Common myeloid progenitor, CD34-positive (primary cell): ENCODE measurements around the gene CACNA2D3.

Experiments
- CTCF ChIA-PET: fragments of 350-600 bp; sonication (Branson Sonifier 250); formaldehyde crosslinking; loops from one replicate; lab custom pipeline; 2021; ENCODE audit warnings: antibody characterized with exemption; lab: Charles Lee
- POLR2A ChIA-PET: fragments of 350-600 bp; sonication (Branson Sonifier 250); formaldehyde crosslinking; loops from one replicate; lab custom pipeline; 2021; ENCODE audit warnings: antibody characterized with exemption; lab: Charles Lee
- DNase-seq, 3 donors: peaks; one replicate each; pipeline versions ENCODE4 v3.0.0 to v3.0.0-alpha.2; 2013
- H3K27ac ChIP-seq, 2 experiments: 1 replicate in 1 of 2; 2 replicates in 1 of 2; pipeline ENCODE4 v1.7.0; 2013; ENCODE audit warnings: inconsistent platforms in 2 of 2, low read length in 2 of 2, mild to moderate bottlenecking in 2 of 2, low read depth in 1 of 2, moderate library complexity in 1 of 2; ENCODE audit not compliant: severe bottlenecking in 2 of 2, insufficient read depth in 1 of 2, poor library complexity in 1 of 2
- H3K27me3 ChIP-seq, 5 experiments: replicated peaks in 2 of 5; 1 replicate in 3 of 5; 2 replicates in 2 of 5; pipeline versions ENCODE4 v1.6.1 to v1.7.0; 2013; ENCODE audit warnings: low read length in 4 of 5, mild to moderate bottlenecking in 2 of 5, moderate library complexity in 2 of 5, inconsistent platforms in 1 of 5; ENCODE audit not compliant: insufficient read depth in 5 of 5, control insufficient read depth in 4 of 5
- H3K36me3 ChIP-seq, 4 experiments: 1 replicate in 2 of 4; 2 replicates in 2 of 4; pipeline versions ENCODE4 v1.6.1 to v1.7.0; 2013; ENCODE audit warnings: low read length in 3 of 4, control low read depth in 1 of 4, mild to moderate bottlenecking in 1 of 4; ENCODE audit not compliant: control insufficient read depth in 4 of 4, insufficient read depth in 4 of 4
- H3K4me1 ChIP-seq, 4 experiments: 1 replicate in 3 of 4; 2 replicates in 1 of 4; pipeline versions ENCODE4 v1.6.1 to v1.7.1; 2013; ENCODE audit warnings: low read length in 3 of 4, mild to moderate bottlenecking in 3 of 4, control low read depth in 1 of 4, inconsistent platforms in 1 of 4, moderate library complexity in 1 of 4; ENCODE audit not compliant: control insufficient read depth in 4 of 4, insufficient read depth in 4 of 4; ENCODE audit errors: control extremely low read depth in 1 of 4
- H3K4me3 ChIP-seq, 7 experiments: 1 replicate in 4 of 7; 2 replicates in 3 of 7; pipeline versions ENCODE4 v1.5.1 to v1.7.0; 2013; ENCODE audit warnings: mild to moderate bottlenecking in 7 of 7, low read length in 6 of 7, moderate library complexity in 6 of 7, inconsistent platforms in 2 of 7, low read depth in 2 of 7, control low read depth in 1 of 7; ENCODE audit not compliant: insufficient read depth in 4 of 7, control insufficient read depth in 1 of 7; ENCODE audit errors: extremely low read depth in 1 of 7
- H3K9me3 ChIP-seq, 5 experiments: 1 replicate in 4 of 5; 2 replicates in 1 of 5; pipeline versions ENCODE4 v1.6.1 to v1.7.1; 2013; ENCODE audit warnings: low read length in 4 of 5, mild to moderate bottlenecking in 2 of 5, inconsistent platforms in 1 of 5, low read depth in 1 of 5, moderate library complexity in 1 of 5; ENCODE audit not compliant: control insufficient read depth in 4 of 5, insufficient read depth in 2 of 5; ENCODE audit errors: control extremely low read depth in 1 of 5
- WGBS: methylation state at CpG from one replicate; pipeline ENCODE4 v1.1.5; 2013; ENCODE audit not compliant: insufficient coverage; 5-methylcytosine and 5-hydroxymethylcytosine counted together

The CACNA2D3 gene

DNA sequence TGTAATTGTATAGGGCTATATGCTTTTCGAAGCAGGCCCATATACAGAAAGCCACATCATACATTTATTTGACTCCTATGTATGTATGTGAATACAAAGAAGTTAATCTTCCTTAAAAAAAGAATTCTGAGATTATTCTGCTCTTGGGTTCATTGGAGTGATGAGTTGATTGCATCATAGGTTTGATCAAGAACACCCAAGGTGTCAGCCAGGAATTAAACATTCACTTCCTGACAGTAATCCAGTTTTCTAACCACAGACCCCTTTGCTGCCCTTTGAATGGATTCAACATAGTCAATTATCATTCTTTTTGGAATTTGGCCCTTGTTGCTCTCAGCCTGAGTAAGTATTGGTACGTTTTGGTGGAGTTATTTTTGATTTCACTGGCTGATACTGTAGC is 225.6 kb downstream of the CACNA2D3 start:
- no peak overlapping the region for H3K4me3 ChIP-seq
- H3K27me3 ChIP-seq, result peaks cover 0 to 3% (median 0%) of the 10 kb centered on the region in 5 experiments
- no peaks in the 10 kb centered on the region for H3K36me3 ChIP-seq
- H3K4me1 ChIP-seq, result peaks cover 0 to 15% (median 7%) of the 10 kb centered on the region in 4 experiments
- POLR2A ChIA-PET, result no interaction called here
- H3K27ac ChIP-seq, result no peak overlapping the region
- CTCF ChIA-PET, result no interaction called here
- no peaks in the 10 kb centered on the region for H3K9me3 ChIP-seq
- DNase-seq, result no peak
- no CpG with 5 or more reads among the region's 2 CpGs for WGBS

DNA sequence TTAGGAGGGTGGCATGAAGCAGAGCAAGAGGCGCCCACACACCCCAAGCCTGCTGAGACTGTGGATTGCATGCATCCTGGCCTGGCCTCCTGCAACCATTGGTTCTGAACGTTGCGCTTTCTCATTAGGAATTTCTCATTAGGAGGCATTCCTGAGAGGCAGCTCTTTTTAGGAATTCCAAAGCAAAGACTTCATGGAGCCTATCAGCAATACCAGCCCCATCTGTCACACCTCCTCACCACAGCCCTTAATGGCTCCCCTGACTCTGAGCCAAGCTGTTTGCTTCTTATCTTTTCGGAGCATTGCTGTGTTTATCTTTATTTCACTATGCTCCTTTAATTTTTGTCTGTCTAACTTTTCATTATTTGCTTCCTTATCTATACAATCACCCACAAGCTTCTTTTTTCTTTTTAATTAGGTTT is 226.9 kb downstream of the CACNA2D3 start:
- Histone ChIP-seq H3K27me3 (peaks cover 0 to 3% (median 0%) of the 10 kb centered on the region in 5 experiments), H3K4me3 (no peak overlapping the region), H3K27ac (no peak overlapping the region), H3K36me3 (no peaks in the 10 kb centered on the region), H3K4me1 (peaks cover 0 to 8% (median 2%) of the 10 kb centered on the region in 4 experiments), H3K9me3 (no peaks in the 10 kb centered on the region)
- POLR2A ChIA-PET, result no interaction called here
- WGBS, result 69% methylated on average over 4 of the region's 4 CpGs
- CTCF ChIA-PET, result no interaction called here
- DNase-seq, result peak in 2 of 3 donors; percentile 39 to 57

DNA sequence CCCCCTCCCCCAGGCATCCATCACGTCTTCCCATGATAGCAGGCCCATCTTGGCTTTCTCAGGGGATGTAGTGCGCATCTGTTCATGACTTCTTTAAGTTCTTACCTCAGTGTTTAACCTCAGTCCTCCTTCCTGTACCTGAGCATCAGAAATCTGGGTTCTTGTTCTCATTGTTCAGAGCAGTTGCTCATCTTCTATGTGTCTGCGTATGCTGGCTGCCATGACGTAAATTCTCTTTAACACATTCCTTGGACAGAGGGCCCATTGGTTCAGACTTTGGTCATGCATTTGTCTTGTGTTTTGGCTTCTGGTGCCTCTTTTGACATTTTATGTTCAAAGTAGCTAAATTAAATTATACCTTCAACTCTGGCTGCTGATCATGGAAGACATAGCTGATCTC is 227.3 kb downstream of the CACNA2D3 start:
- POLR2A ChIA-PET, result no interaction called here
- no peaks in the 10 kb centered on the region for H3K36me3 ChIP-seq
- no peaks in the 10 kb centered on the region for H3K9me3 ChIP-seq
- H3K4me1 ChIP-seq, result peaks cover 0 to 8% (median 2%) of the 10 kb centered on the region in 4 experiments
- peaks cover 0 to 3% (median 0%) of the 10 kb centered on the region in 5 experiments for H3K27me3 ChIP-seq
- no peak overlapping the region for H3K27ac ChIP-seq
- 63% methylated on average over 3 of the region's 4 CpGs for WGBS
- no peak overlapping the region for H3K4me3 ChIP-seq
- CTCF ChIA-PET, result no interaction called here
- DNase-seq, result no peak

DNA sequence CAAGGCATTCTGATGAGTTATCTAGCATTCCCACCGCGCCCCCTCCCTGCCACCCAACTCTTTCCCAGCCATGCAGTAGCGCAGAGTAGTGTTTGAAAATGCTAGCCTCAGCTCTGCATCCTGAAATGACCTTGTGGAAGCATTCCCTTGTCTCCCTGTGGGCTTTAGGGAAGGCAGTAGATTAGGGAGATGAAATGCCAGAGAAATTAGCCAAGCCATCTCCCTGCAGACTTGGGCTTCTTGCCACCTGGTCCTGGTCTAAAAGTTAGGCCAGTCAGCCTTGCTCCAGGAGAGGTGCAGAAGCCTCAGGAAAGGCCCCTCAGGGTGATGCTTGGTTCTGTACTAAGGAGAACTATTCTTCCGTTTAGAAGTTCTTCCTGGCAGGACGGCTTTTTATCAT is 231.2 kb downstream of the CACNA2D3 start:
- DNase-seq, result no peak
- CTCF ChIA-PET, result interaction anchor here (0.6 to 1.7 kb wide), 4 partner anchors 11 to 185 kb away, joined by 3 to 4 read pairs (median 3); no protein-coding TSS in a partner anchor
- Histone ChIP-seq H3K4me1 (peaks cover 0 to 26% (median 2%) of the 10 kb centered on the region in 4 experiments), H3K36me3 (no peaks in the 10 kb centered on the region), H3K4me3 (no peak overlapping the region), H3K27ac (no peak overlapping the region), H3K9me3 (no peaks in the 10 kb centered on the region), H3K27me3 (no peaks in the 10 kb centered on the region)
- WGBS, result 100% methylated on average over 3 of the region's 5 CpGs
- POLR2A ChIA-PET, result no interaction called here

DNA sequence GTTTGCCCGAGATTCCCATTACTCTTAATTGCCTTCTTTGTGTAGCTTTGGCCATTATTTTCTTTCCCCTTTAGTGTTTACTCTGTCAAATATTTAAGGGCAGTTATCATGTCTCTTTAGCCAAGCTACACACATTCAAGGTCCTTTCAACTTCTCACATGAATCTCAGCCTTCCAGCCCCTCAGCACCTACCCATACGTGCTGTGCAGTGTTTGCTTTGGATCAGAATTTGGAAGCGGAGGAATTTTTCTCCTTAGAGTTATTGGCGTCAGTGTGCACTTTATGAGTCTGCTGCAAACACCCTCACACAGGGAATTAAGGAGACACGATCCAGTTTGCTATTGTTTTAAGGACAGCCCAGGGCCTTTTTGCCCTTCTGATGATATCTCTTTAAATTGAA is 231.6 kb downstream of the CACNA2D3 start:
- 97% methylated on average over 3 of the region's 5 CpGs for WGBS
- Histone ChIP-seq H3K36me3 (no peaks in the 10 kb centered on the region), H3K4me1 (peaks cover 0 to 26% (median 2%) of the 10 kb centered on the region in 4 experiments), H3K9me3 (no peaks in the 10 kb centered on the region), H3K4me3 (no peak overlapping the region), H3K27ac (no peak overlapping the region), H3K27me3 (no peaks in the 10 kb centered on the region)
- POLR2A ChIA-PET, result no interaction called here
- CTCF ChIA-PET, result interaction anchor here (1.4 to 1.7 kb wide), 2 partner anchors 12 to 20 kb away, joined by 3 to 4 read pairs; no protein-coding TSS in a partner anchor
- DNase-seq, result no peak

DNA sequence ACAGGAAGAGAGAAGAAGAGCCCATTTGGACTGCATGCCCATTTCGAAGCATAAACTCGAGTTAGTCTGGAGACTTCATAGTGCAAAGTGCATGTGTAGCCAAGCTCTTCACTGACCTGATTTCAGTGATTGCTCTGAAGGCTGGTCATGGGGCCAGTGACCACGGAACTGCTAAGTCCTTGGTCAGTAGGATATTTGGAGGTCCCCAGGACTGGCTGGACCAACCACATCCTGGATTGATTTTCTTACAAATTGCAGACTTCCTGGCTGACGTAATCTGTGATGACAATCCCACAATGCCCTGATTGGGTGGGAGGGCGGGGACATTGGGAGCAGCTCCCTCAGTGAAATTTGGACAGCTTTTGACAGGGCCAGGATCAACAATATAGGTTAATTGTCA is 233.4 kb downstream of the CACNA2D3 start:
- CTCF ChIA-PET, result no interaction called here
- WGBS, result 94% methylated on average over 4 of the region's 5 CpGs
- Histone ChIP-seq H3K27ac (no peak overlapping the region), H3K27me3 (no peaks in the 10 kb centered on the region), H3K36me3 (no peaks in the 10 kb centered on the region), H3K4me1 (peaks cover 0 to 18% (median 0%) of the 10 kb centered on the region in 4 experiments), H3K9me3 (no peaks in the 10 kb centered on the region), H3K4me3 (no peak overlapping the region)
- POLR2A ChIA-PET, result interaction anchor here (0.6 kb wide), 1 partner anchor 17 kb away, joined by 4 read pairs; no protein-coding TSS in a partner anchor
- DNase-seq, result no peak

DNA sequence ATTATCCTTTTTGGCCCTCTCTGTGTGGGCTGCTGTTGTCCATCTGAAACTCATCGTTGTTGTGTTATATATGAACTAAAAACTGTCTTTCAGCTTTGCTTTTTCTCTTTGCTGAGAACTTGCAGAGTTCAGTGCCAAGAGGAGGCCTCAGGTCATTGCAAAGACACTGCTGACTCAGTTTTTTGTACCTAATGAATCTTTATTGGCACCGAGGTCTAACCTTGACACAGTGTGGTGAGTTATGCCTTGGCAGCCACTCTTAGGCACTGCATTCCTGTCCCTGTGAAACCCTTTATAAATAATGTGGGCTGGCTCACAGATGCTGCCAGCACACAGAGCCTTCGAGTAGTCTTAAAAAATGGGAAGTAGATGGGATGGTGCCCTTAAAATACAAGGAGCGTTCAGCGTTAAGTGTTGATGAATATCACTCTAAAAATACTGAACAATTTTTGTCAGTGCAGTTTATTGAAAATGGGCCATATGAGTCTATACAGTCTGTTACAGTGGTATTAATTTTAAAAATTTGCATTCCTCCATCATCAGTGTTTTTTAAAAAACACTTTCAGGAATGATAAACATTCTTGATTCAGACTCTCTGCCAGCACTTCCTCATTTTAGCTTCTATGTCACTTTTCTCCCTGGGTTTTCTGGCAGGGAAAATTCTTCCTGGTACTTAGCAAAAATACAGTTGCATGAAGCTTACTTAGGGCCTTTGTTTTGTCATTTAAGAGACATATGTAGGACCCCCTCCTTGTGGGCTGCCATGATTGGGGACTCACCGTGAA is 234.1 kb downstream of the CACNA2D3 start:
- Histone ChIP-seq H3K27me3 (no peaks in the 10 kb centered on the region), H3K4me3 (no peak overlapping the region), H3K4me1 (peaks cover 0 to 18% (median 0%) of the 10 kb centered on the region in 4 experiments), H3K27ac (no peak overlapping the region), H3K36me3 (no peaks in the 10 kb centered on the region), H3K9me3 (no peaks in the 10 kb centered on the region)
- peak in 2 of 3 donors; percentile 38 to 53 for DNase-seq
- 0% methylated on average over 2 of the region's 6 CpGs for WGBS
- ChIA-PET POLR2A (interaction anchor here (0.6 kb wide), 1 partner anchor 16 kb away, joined by 4 read pairs; no protein-coding TSS in a partner anchor), CTCF (interaction anchor here (1.2 kb wide), 1 partner anchor 11 kb away, joined by 3 read pairs; no protein-coding TSS in a partner anchor)
